K562 (cell line): ENCODE measurements around the gene TPGS2. TPM values are rescaled to one million over a fixed set of nuclear protein-coding genes. Genes with fewer than 3 reads are reported as not detected.
A peak's percentile ranks its signal among the peaks of the same experiment; 100 is the strongest.

Experiments
- AFF4 ChIP-seq: sonication (generic); formaldehyde crosslinking; IDR thresholded peaks from 2 replicates; pipeline ENCODE4 v1.8.0; 2023; ENCODE audit warnings: mild to moderate bottlenecking, missing genetic modification reagents
- CREB3L1 ChIP-seq: fragments of 450-650 bp; IDR thresholded peaks from 2 replicates; pipeline ENCODE4 v1.6.1; 2014; ENCODE audit warnings: low read depth, mild to moderate bottlenecking, moderate library complexity, borderline replicate concordance
- ETS1 ChIP-seq: conservative IDR thresholded peaks from 2 replicates; pipeline ENCODE4 v1.6.1; 2011; ENCODE audit warnings: low read depth, mild to moderate bottlenecking, low read length; ENCODE audit not compliant: control insufficient read depth
- FOXA1 ChIP-seq: fragments of 450-650 bp; IDR thresholded peaks from 2 replicates; pipeline ENCODE4 v1.6.1; 2016; ENCODE audit warnings: mild to moderate bottlenecking, borderline replicate concordance
- FOXJ3 ChIP-seq: sonication (generic); formaldehyde crosslinking; IDR thresholded peaks from 2 replicates; pipeline ENCODE4 v1.4.0; 2020; ENCODE audit warnings: mild to moderate bottlenecking, missing genetic modification reagents
- KDM1A ChIP-seq, 2 experiments: fragments of 450-650 bp; IDR thresholded peaks; 2 replicates each; pipeline ENCODE4 v1.6.1; 2016; ENCODE audit warnings: mild to moderate bottlenecking in 2 of 2
- KDM4B ChIP-seq, 2 experiments: fragments of 450-650 bp in 1 of 2; sonication (generic) in 1 of 2; IDR thresholded peaks; 2 replicates each; pipeline ENCODE4 v1.6.1; 2016 to 2017; ENCODE audit warnings: borderline replicate concordance in 2 of 2, antibody characterized with exemption in 1 of 2, low read depth in 1 of 2, mild to moderate bottlenecking in 1 of 2
- KLF16 ChIP-seq: IDR thresholded peaks from 2 replicates; pipeline ENCODE4 v1.6.1; 2016; ENCODE audit warnings: antibody characterized with exemption
- MED1 ChIP-seq: sonication (generic); formaldehyde crosslinking; IDR thresholded peaks from 2 replicates; pipeline ENCODE4 v1.8.1; 2023; ENCODE audit warnings: missing genetic modification reagents, borderline replicate concordance
- MNT ChIP-seq, 2 experiments: fragments of 450-650 bp; conservative IDR thresholded peaks; 2 replicates each; pipeline ENCODE4 v1.6.1; 2017; ENCODE audit warnings: mild to moderate bottlenecking in 2 of 2, moderate library complexity in 2 of 2
- MTA1 ChIP-seq: fragments of 450-650 bp; IDR thresholded peaks from 2 replicates; pipeline ENCODE4 v1.6.1; 2017; ENCODE audit warnings: borderline replicate concordance
- PHB ChIP-seq: fragments of 250-450 bp; sonication (Bioruptor Pico); IDR thresholded peaks from 2 replicates; pipeline ENCODE4 v1.5.0; 2021
- SAFB ChIP-seq: fragments of 200-400 bp; formaldehyde crosslinking; IDR thresholded peaks from 2 replicates; pipeline ENCODE4 v1.6.1; 2017; ENCODE audit warnings: low read depth, low read length, borderline replicate concordance
- TEAD4 ChIP-seq, 2 experiments: sonication (generic) in 1 of 2; formaldehyde crosslinking in 1 of 2; IDR thresholded peaks; 2 replicates each; pipeline versions ENCODE4 v1.6.1 to v1.8.0; 2012 to 2022; ENCODE audit warnings: borderline replicate concordance in 1 of 2, inconsistent platforms in 1 of 2, low read length in 1 of 2, mild to moderate bottlenecking in 1 of 2, missing genetic modification reagents in 1 of 2
- ZC3H4 ChIP-seq: sonication (generic); formaldehyde crosslinking; IDR thresholded peaks from 2 replicates; pipeline ENCODE4 v1.9.0; 2021; ENCODE audit warnings: missing genetic modification reagents, borderline replicate concordance
- ZNF717 ChIP-seq: fragments of 250-450 bp; sonication (Bioruptor Pico); IDR thresholded peaks from 2 replicates; pipeline ENCODE4 v1.5.0; 2021
- polyA plus RNA-seq, 8 experiments: library from polyadenylated mRNA; depleted of rRNA in 4 of 8; stranded (reverse) in 5 of 8; unstranded in 3 of 8; fragments of >200 nt; fragmentation: Nextera tagmentation in 2 of 8; fragmentation: Illumina TruSeq in 1 of 8; extraction: Ambion mirVana in 2 of 8; extraction: Trizol in 1 of 8; gene quantifications; 2 replicates each; pipeline versions ENCODE4 v1.2.1 to v1.2.3, GENCODE V29; 2011 to 2014; ENCODE audit warnings: inconsistent platforms in 1 of 8, missing spikeins in 1 of 8
- total RNA-seq, 7 experiments: library from RNA; depleted of rRNA in 6 of 7; stranded (reverse); fragments of >200 nt in 6 of 7; fragmentation: Illumina TruSeq in 2 of 7; extraction: Trizol in 2 of 7; gene quantifications; 2 replicates each; pipeline versions ENCODE4 v1.2.1 to v1.2.3, GENCODE V29; 2011 to 2021; ENCODE audit warnings: low replicate concordance in 1 of 7
- TF ChIP-seq, protein P1 (sequence below), 2 experiments: fragments of 250-450 bp in 1 of 2; fragments of 450-650 bp in 1 of 2; sonication (Bioruptor Pico) in 1 of 2; IDR thresholded peaks; 2 replicates each; pipeline versions ENCODE4 v1.6.1 to v1.8.0; 2016 to 2021; ENCODE audit warnings: mild to moderate bottlenecking in 2 of 2, moderate library complexity in 2 of 2, missing compliant biosample characterization in 1 of 2, missing genetic modification characterization in 1 of 2

TPGS2 gene
- total and polyA plus RNA-seq, 9 of the 15 experiments (the other 6 are each of a cell fraction or from before 2014, with no cell fraction given), result 94.2 to 449 (median 134) TPM

DNA sequence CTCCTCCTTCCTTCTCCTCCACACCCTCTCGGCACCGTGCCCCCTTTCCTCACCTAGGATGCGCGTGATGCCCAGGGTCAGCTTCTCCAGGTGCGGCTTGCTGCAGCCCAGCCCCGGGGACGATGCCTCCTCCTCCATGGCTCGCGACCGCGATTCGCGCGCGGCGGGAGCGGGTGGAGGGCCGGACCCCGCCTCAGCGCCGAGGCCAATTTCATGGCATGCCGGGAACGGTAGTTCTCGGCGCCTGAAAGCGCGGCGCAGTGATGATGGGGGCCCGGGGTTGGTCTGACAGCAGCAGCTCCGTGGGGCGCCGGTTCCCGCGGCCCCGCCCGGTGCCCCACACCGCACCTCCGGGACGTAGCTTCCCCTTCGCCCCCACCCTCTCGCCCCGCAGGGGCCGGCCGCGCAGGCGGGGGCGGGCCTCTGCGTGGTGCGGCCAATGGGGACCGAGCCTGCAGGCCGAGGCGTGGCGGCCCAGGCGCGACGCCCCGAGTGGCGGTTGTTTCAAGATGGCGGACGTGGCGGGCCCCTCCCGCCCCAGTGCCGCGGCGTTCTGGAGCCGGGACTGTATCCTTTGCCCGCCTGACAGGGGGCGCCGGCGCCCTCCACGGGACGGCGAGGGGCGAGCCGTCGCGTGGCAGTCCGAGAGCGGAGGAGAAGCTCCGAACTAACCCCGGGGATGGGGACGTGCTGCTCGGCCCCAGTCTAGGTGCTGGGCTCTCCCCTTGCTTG is at the start of gene TPGS2, which contains the start of gene KIAA1328 (continued):
- TF ChIP-seq AFF4 (peak; percentile 85), MTA1 (peak; percentile 89; the same call in 1 of the 2 replicates), KDM4B (IDR thresholded peaks at IDR 0.05; ENCODE audit: borderline replicate concordance in 2 of 2, low read depth in 1 of 2) (peak in 1 of 2 experiments; percentile 16; a peak in 1 of 4 replicates), FOXJ3 (CRISPR knock-in tag) (no peak), ZC3H4 (no peak), PHB (CRISPR knock-in tag) (no peak), MNT (conservative IDR thresholded peaks at IDR 0.05) (peak; percentile 76 to 88), TEAD4 (IDR thresholded peaks at IDR 0.05; ENCODE audit: low read length) (no peak), TEAD4 (CRISPR knock-in tag; IDR thresholded peaks at IDR 0.05; ENCODE audit: borderline replicate concordance) (0 out of 2 replicates have a peak, but pooled peaks have one; percentile 53), KLF16 (peak; percentile 9; the same call in 1 of the 2 replicates), MED1 (CRISPR knock-in tag) (no peak), ZNF717 (CRISPR knock-in tag) (no peak), KDM1A (IDR thresholded peaks at IDR 0.05) (peak in 1 of 2 experiments; percentile 51; a peak in 1 of 4 replicates), SAFB (peak; percentile 83), CREB3L1 (peak; percentile 94), FOXA1 (no peak), ETS1 (peak; percentile 60)
- TF ChIP-seq, protein P1, sequence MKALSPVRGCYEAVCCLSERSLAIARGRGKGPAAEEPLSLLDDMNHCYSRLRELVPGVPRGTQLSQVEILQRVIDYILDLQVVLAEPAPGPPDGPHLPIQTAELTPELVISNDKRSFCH (CRISPR knock-in tag; IDR thresholded peaks at IDR 0.05), result no peak
- TF ChIP-seq, protein P1 (tag; IDR thresholded peaks at IDR 0.05), result no peak
